ENCODE results near the gene MCTP1. TPM values are rescaled to one million over a fixed set of nuclear protein-coding genes. Genes with fewer than 3 reads are reported as not detected.
A peak's percentile ranks its signal among the peaks of the same experiment; 100 is the strongest.

MCTP1 gene
- total RNA-seq, 1 donor from 2014 or later, result 63.1 TPM

- DNase-seq (ENCODE audit: low spot score) (no peak), ATAC-seq (no peak)
- intact Hi-C loops (cut with DNase I), result no loop called here
Observed at GRCh38 chr5:94932259-94932658, 352.6 kb downstream of the MCTP1 start.

DNA sequence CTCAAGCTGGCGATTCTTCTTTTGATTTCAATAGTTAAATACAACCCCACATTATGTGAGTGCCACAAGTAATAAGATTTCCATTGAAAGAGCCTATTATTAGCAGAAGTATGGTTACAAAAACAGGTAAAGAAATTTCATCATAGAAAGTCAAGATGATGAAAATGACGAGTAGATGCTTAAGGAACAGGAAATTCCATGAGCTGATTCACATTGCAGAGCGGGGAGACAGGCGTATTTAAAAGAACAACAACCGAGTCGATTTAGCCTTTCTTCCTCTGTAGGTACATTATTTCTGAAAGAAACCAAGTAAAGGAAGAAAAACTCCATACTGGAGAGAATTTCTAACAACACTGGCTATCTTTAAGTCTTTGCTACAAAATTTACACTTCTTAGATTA, 356.0 kb downstream of the MCTP1 start:
- intact Hi-C loops (cut with DNase I), result no loop called here

DNA sequence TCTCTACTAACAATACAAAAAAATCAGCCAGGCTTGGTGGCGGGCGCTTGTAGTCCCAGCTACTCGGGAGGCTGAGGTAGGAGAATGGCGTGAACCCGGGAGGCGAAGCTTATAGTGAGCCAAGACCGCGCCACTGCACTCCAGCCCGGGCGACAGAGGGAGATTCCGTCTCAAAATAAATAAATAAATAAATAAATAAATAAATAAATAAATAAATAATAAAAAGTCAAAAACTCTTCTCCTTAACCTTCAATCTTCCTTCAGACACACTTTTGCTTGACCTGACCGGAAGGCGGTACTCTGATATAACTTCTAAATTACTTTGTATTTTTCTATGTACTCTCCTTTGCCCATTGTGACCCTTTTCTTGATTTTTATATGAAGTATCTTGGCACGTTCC, 364.3 kb downstream of the MCTP1 start:
- intact Hi-C loops (cut with DNase I), result no loop called here

More for the DNA sequence above, 356.0 kb downstream of the MCTP1 start:
- DNase-seq (ENCODE audit: low spot score) (no peak), ATAC-seq (no peak)

GRCh38 chr5:94916619-94917018, 368.3 kb downstream of the MCTP1 start:
- ATAC-seq, result no peak
- DNase-seq (ENCODE audit: low spot score), result no peak
- intact Hi-C loops (cut with DNase I), result no loop called here

More for the DNA sequence above, 364.3 kb downstream of the MCTP1 start:
- DNase-seq (ENCODE audit: low spot score) (no peak), ATAC-seq (no peak)

- intact Hi-C loops (cut with DNase I), result no loop called here
- DNase-seq (ENCODE audit: low spot score), result no peak
- ATAC-seq, result no peak
Observed at GRCh38 chr5:94911276-94911675, 373.6 kb downstream of the MCTP1 start.

- ATAC-seq (no peak), DNase-seq (ENCODE audit: low spot score) (no peak)
- intact Hi-C loops (cut with DNase I), result no loop called here
Observed at GRCh38 chr5:94910721-94911120, 374.2 kb downstream of the MCTP1 start.

DNA sequence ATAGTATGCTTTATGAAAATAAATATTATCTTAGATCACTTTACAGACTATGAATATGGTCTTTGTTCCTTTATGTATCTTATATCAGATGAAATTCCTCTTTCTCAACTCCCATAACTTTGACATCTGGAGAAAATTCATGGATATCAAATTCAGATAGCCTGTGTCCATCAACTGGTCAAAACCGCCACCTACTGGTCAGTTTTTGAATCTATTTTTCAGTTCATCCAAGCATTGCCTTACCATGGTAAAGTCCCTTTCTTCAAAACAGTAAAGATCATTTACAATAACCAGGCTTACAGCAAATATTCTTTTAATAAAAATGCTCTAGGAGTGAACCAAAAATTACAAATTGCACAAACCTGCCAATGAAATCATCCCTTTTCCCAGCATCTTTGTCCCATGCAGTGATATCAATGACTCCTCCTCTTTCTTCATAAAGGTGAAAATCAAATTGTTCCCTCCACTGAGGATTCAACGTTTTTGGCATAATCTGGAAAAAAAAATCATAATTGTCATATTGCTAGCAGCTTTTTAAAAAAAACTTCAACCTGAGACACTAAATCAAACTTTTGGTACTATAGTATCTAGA, 375.9 kb downstream of the MCTP1 start:
- ATAC-seq (peak; percentile 60), DNase-seq (ENCODE audit: low spot score) (no peak)
- intact Hi-C loops (cut with DNase I), result no loop called here

GRCh38 chr5:94906750-94907149, 378.1 kb downstream of the MCTP1 start:
- intact Hi-C loops (cut with DNase I), result no loop called here
- ATAC-seq, result no peak
- no peak for DNase-seq (ENCODE audit: low spot score)

DNA sequence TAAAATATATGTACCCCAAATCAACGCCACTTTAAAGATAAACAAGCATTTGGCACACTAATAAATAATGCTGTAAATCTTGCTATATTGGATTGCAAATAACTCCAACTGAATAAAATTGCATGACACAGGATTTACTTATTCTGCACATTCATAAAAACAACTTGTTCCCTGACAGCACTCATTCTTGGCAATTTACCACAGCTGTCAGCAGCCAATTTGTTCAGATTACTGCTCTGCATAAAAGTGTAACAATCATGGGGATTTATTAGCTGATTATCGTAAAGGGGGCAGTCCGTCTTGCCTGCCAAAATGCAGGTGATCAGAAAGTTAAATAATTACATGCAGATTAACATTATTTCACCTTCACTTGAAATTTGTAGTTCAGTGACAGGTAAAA, 381.2 kb downstream of the MCTP1 start:
- no peak for DNase-seq (ENCODE audit: low spot score)
- peak; percentile 18 for ATAC-seq
- intact Hi-C loops (cut with DNase I), result no loop called here

GRCh38 chr5:94901191-94901979, 383.5 kb downstream of the MCTP1 start:
- ATAC-seq, result peak; percentile 95
- intact Hi-C loops (cut with DNase I), result no loop called here
- no peak for DNase-seq (ENCODE audit: low spot score)

GRCh38 chr5:94900006-94900505, 384.8 kb downstream of the MCTP1 start:
- DNase-seq (ENCODE audit: low spot score), result no peak
- ATAC-seq, result no peak
- intact Hi-C loops (cut with DNase I), result no loop called here

- intact Hi-C loops (cut with DNase I), result no loop called here
- ATAC-seq, result peak; percentile 73
- no peak for DNase-seq (ENCODE audit: low spot score)
Observed at GRCh38 chr5:94893412-94894135, 391.3 kb downstream of the MCTP1 start.

- intact Hi-C loops (cut with DNase I), result no loop called here
- DNase-seq (ENCODE audit: low spot score) (no peak), ATAC-seq (no peak)
Observed at GRCh38 chr5:94891972-94892371, 392.9 kb downstream of the MCTP1 start.

- DNase-seq (ENCODE audit: low spot score) (no peak), ATAC-seq (no peak)
- intact Hi-C loops (cut with DNase I), result no loop called here
Observed at GRCh38 chr5:94891565-94891964, 393.3 kb downstream of the MCTP1 start.

DNA sequence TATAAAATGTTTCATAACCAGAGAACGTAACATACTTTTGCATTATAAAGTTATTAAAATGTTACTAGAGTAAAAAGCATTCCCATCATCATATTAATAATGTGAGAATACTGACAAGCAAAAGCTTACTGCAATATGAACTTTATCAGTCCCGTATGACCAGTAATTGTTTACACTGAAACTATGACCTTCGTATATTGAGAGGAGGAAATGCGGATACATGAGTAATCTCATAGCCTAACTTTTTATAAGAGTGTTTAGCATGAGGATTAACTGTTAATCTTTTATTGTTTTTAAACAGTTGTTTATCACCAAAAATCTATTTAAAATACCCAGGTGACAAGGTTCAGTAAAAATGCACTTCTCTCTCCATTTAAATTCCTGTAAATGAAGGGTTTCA, 394.0 kb downstream of the MCTP1 start:
- DNase-seq (ENCODE audit: low spot score) (no peak), ATAC-seq (no peak)
- intact Hi-C loops (cut with DNase I), result no loop called here

GRCh38 chr5:94888674-94889073, 396.2 kb downstream of the MCTP1 start:
- DNase-seq (ENCODE audit: low spot score) (no peak), ATAC-seq (no peak)
- intact Hi-C loops (cut with DNase I), result no loop called here

GRCh38 chr5:94885931-94886330, 399.0 kb downstream of the MCTP1 start:
- no peak for DNase-seq (ENCODE audit: low spot score)
- no peak for ATAC-seq
- intact Hi-C loops (cut with DNase I), result no loop called here

- ATAC-seq (peak; percentile 90), DNase-seq (ENCODE audit: low spot score) (no peak)
- intact Hi-C loops (cut with DNase I), result no loop called here
Observed at GRCh38 chr5:94884311-94884710, 400.6 kb downstream of the MCTP1 start.

DNA sequence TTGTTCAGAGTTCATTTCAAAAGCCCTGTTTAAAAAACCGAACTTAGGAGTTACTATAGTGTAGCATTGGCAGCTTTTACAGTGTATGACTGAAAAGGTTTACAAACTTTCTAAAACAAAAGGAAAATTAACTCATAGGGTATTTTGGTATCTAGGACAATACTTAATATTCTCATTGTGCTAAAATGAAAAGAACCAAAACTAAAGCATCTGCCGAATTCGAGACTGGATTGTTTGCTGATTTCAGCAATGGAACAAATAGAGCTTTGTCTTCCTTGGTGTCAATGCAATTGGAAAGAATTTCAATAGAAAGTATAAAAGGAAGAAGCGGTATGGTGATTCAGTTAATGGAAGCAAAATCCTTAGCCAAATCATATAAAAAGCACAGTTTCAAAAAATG, 412.4 kb downstream of the MCTP1 start:
- no peak for ATAC-seq
- no peak for DNase-seq (ENCODE audit: low spot score)
- intact Hi-C loops (cut with DNase I), result no loop called here

Data from sciatic nerve (tissue), 2 donors.